Dedifferentiated amniotic fluid mesenchymal stem cell (primary cell): ENCODE data around the gene ZMYND8.
"Not testable (repeated sequence)": the region's sequence is repeated elsewhere in the genome, so short reads cannot be mapped to it uniquely, and the experiment has no call there.

Experiments used
- DNase-seq: peaks from one replicate; pipeline ENCODE4 v3.0.0-alpha.2; 2016; ENCODE audit errors: extremely low spot score

The ZMYND8 gene

DNA sequence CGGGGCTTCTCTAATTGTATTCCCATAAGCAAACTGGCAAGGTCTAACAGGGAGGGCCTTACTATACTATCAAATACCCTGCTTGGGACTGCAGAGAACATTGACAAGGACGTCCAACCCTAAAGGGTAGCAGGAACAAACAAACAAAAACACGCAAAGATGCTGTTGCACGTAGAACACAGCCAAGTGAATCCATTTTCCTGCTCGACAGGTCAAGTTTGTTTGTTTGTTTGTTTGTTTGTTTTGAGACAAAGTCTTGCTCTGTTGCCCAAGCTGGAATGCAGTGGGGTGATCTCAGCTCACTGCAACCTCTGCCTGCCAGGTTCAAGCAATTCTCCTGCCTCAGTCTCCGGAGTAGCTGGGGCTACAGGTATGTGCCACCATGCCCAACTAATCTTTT lies 91.3 kb downstream of the ZMYND8 start:
- no peak for DNase-seq

GRCh38 chr20:47264137-47264769 lies 92.2 kb downstream of the ZMYND8 start:
- not testable (repeated sequence) for DNase-seq

DNA sequence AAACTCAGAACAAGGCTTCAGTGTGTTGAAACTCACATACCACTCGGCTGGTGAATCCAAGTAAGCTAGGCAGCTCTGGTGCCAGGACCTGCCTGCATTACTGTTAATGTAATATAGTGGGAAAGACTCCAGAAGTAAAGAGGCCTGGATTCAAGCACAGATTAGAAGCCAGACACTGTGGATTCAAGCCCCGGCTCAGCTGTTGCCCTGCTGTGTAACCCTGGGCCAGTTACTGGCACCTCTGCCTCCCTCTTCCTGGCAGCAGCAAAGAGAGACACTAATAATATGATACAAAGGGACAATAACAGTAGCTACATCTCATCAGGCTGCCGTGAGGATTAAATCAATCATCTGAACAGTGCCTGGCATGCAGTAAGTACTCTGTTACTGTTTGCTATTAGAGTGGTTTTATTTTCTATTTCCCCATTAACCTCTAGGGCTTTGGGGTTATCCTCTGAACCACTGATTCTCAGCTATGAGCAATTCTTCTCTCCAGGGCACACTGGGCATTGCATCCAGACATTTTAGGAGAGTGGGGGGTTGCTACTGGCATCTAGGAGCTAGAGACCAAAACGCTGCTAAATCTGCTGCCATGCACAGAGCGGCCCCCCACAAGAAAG lies 92.9 kb downstream of the ZMYND8 start:
- no peak for DNase-seq

DNA sequence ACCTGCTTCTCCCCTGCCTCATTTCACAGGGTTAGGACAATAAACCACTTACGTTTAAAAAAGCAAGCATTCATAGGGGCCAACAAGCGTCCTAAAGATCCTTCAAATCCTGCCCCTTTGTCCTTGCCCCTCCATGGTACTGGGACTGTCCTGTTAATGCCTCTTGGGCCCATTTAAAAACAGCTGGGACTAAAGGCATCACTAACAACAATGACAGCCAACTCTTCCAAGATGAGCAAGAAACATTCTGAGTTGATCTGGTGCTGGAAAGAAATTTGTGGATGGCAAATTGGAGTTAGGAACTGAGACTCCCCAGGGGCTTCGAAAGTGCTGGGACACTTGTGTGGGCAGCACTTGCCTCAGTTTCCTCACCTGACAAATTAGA lies 93.4 kb downstream of the ZMYND8 start:
- DNase-seq, result no peak

- no peak for DNase-seq
Measured at GRCh38 chr20:47262365-47263013, 94.0 kb downstream of the ZMYND8 start.

- DNase-seq, result no peak
Measured at GRCh38 chr20:47262008-47262364, 94.5 kb downstream of the ZMYND8 start.

DNA sequence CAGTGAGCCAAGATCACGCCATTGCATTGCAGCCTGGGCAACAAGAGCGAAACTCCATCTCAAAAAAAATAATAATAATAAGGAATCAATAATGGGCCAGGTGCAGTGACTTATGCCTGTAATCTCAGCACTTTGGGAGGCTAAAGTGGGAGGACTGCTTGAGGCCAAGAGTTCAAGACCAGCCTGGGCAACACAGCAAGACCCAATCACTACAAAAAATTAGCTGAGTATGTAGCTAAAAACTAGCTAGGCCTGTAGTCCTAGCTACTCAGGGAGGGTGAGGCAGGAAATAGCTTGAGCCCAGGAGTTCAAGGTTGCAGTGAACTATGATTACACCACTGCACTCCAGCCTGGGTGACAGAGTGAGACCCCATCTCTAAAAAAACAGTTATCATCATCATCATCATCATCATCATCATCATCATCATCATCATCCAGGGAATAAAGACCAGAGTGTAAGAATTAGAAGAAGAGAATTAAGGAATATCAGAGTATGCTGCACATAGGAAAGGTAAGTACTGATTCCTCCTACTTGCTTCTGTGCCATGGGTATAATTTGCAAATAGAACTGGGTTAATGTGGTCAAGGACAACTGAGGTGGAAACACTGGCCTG lies 95.2 kb downstream of the ZMYND8 start:
- not testable (repeated sequence) for DNase-seq

- not testable (repeated sequence) for DNase-seq
Measured at GRCh38 chr20:47260540-47261126, 95.9 kb downstream of the ZMYND8 start.

GRCh38 chr20:47258745-47259695 lies 97.5 kb downstream of the ZMYND8 start:
- DNase-seq, result no peak

DNA sequence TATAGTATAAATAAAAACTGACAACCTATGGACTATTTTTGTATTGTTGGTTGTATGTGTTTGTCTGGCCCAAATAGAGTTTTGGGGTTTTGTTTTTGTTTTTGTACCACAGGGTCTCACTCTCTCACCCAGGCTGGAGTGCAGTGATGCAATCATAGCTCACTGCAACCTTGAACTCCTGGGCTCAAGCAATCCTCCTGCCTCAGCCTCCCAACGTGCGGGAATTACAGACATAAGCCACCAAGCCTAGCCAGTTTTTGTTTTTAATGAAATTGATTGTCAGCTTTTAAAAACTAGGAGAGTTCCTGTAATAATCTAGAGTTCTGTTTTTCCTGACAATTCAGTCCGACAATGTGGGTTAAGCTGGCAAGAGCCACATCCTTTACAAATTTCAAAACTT lies 98.7 kb downstream of the ZMYND8 start:
- no peak for DNase-seq

DNA sequence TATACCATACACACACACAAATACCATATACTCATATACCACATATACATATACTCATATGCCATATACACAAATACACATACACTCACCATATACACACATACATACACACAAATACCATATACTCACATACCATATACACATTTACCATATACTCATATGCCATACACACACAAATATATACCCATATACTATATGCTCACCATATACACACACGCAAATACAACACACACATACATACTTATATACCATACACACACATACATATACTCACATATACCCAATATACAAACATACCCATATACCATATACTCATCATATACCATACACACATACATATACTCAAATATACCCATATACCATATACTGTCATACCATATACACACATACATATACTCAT lies 99.2 kb downstream of the ZMYND8 start:
- DNase-seq, result no peak

- no peak for DNase-seq
Measured at GRCh38 chr20:47256668-47257236, 99.7 kb downstream of the ZMYND8 start.

GRCh38 chr20:47253872-47254271 lies 102.6 kb downstream of the ZMYND8 start:
- DNase-seq, result no peak

GRCh38 chr20:47252879-47253307 lies 103.6 kb downstream of the ZMYND8 start:
- no peak for DNase-seq

DNA sequence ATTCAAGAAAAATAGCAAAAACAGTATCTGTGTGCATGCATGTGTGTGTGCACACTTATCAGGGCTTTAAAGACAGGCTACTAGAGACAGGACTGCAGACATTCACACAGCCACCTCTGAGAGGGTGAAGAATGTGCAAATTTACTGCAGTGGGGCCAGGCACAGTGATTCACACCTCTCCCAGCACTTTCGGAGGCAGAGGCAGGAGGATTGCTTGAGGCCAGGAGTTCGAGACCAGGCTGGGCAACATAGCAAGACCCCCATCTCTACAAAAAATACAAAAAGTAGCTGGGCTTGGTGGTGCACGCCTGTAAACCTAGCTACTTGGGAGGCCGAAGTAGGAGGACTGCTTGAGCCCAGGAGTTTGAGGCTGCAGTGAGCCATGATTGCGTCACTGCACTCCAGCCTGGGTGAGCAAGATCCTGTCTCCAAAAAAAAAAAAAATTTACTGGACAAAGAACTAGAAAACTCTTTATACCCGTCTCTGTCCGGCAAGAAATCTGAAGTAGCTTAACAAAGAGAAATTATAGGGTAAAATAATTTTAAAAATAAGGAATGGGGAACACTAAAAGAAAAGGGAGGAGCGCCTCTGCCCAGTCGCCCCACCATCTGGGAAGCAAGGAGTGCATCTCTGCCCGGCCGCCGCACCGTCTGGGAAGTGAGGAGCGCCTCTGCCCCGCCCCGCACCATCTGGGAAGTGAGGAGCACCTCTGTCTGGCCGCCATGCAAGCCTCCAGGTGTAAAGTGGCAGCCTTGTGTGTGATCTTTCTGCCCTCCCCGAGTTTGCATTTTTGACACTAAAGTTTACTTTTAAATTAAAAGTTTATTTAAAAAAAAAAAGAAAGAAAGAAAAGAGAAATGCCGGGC lies 105.1 kb downstream of the ZMYND8 start:
- DNase-seq, result no peak

GRCh38 chr20:47250360-47250759 lies 106.1 kb downstream of the ZMYND8 start:
- DNase-seq, result no peak

- no peak for DNase-seq
Measured at GRCh38 chr20:47249913-47250312, 106.6 kb downstream of the ZMYND8 start.

- no peak for DNase-seq
Measured at GRCh38 chr20:47248448-47248966, 108.0 kb downstream of the ZMYND8 start.

DNA sequence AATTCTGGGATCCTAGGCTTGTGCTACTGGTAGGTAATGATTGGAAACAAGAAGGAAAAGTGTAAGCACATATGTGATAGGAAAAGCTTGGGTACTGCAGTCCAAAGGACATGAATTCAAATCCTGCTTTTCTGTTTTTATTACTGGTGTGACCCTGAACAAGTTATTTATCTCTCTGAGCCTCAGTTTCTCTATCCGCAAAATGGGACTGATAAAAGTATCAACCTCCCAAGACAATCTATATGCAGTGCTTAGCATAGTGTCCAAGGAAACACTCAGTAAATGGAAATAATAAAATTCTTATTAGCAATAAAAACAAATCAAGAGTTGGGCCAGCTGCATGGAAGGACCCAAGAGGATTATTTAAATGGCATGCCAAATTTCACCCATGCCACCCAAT lies 108.5 kb downstream of the ZMYND8 start:
- no peak for DNase-seq
